Astrocyte (in vitro differentiated cells and primary cell): ENCODE measurements around the gene ITSN1.

ENCODE experiments used
- CTCF ChIP-seq: IDR thresholded peaks from 2 replicates; pipeline ENCODE4 v1.5.1; 2011; ENCODE audit warnings: low read depth, mild to moderate bottlenecking, inconsistent platforms, low read length, moderate library complexity; ENCODE audit not compliant: insufficient read depth
- EZH2 ChIP-seq: IDR thresholded peaks from 2 replicates; pipeline ENCODE4 v1.6.1; 2012; ENCODE audit warnings: mild to moderate bottlenecking, low read length, inconsistent platforms; ENCODE audit not compliant: insufficient read depth

- TF ChIP-seq CTCF = no peak
- TF ChIP-seq EZH2 = no peak
Observed at GRCh38 chr21:33895356-33895755, 253.1 kb downstream of the ITSN1 start.
